A549 (cell line): ENCODE data around the gene NETO2. TPM values are rescaled to one million over a fixed set of nuclear protein-coding genes. Genes with fewer than 3 reads are reported as not detected.

Source experiments
- ATAC-seq, 2 experiments: fragments of 200-7000 bp in 1 of 2; fragments of >200 bp in 1 of 2; cut with Nextera tagmentation in 1 of 2; cut with Tn5 transposase in 1 of 2; 3 replicates each; pipeline versions ENCODE4 v1.8.0 to v1.9.1; 2018 to 2020; ENCODE audit warnings: mild to moderate bottlenecking in 1 of 2, moderate library complexity in 1 of 2
- CTCF ChIA-PET: fragments of 300-600 bp; sonication (Branson Sonifier 250); formaldehyde crosslinking; extraction: SDS; loops from one replicate; lab custom pipeline; 2021; ENCODE audit warnings: antibody characterized with exemption, inconsistent platforms; lab: Yijun Ruan, JAX
- POLR2A ChIA-PET: fragments of 350-600 bp; formaldehyde crosslinking; extraction: SDS; loops from one replicate; lab custom pipeline; 2021; ENCODE audit warnings: antibody characterized with exemption, inconsistent platforms; lab: Yijun Ruan, JAX
- DNase-seq, 2 experiments: peaks; one replicate each; pipeline versions ENCODE4 v3.0.0 to v3.0.0-alpha.2; 2011 to 2016; ENCODE audit warnings: low read depth in 1 of 2, low spot score in 1 of 2
- FAIRE-seq: peaks from 2 replicates; lab custom pipeline; 2011; peaks lifted over from hg19 to GRCh38; lab: Jason Lieb, UNC
- H3K27ac ChIP-seq, 2 experiments: fragments of >200 bp; sonication (Bioruptor Twin); formaldehyde crosslinking; 3 replicates each; pipeline ENCODE4 v1.5.1; 2016 to 2017
- H3K4me1 ChIP-seq: fragments of >200 bp; sonication (Bioruptor Twin); formaldehyde crosslinking; 3 replicates; pipeline ENCODE4 v1.6.1; 2016
- H3K4me2 ChIP-seq: fragments of >200 bp; sonication (Bioruptor Twin); formaldehyde crosslinking; 3 replicates; pipeline ENCODE4 v1.6.1; 2016
- H3K4me3 ChIP-seq: fragments of >200 bp; sonication (Bioruptor Twin); formaldehyde crosslinking; 3 replicates; pipeline ENCODE4 v1.5.1; 2016
- H3K9me3 ChIP-seq: fragments of >200 bp; sonication (Bioruptor Twin); formaldehyde crosslinking; 3 replicates; pipeline ENCODE4 v1.6.1; 2016
- CBX8 ChIP-seq: fragments of 200-600 bp; sonication (generic); IDR thresholded peaks from 2 replicates; pipeline ENCODE4 v1.6.1; 2016
- CHD2 ChIP-seq: fragments of 150-350 bp; IDR thresholded peaks from 2 replicates; pipeline ENCODE4 v1.6.1; 2014; ENCODE audit warnings: low read length; ENCODE audit not compliant: partially characterized antibody
- CHD4 ChIP-seq: fragments of 200-600 bp; sonication (generic); IDR thresholded peaks from 2 replicates; pipeline ENCODE4 v1.6.1; 2016; ENCODE audit warnings: antibody characterized with exemption, mild to moderate bottlenecking, borderline replicate concordance
- EHMT2 ChIP-seq: fragments of 200-600 bp; sonication (generic); IDR thresholded peaks from 2 replicates; pipeline ENCODE4 v1.6.1; 2016; ENCODE audit warnings: antibody characterized with exemption, low read depth, mild to moderate bottlenecking, moderate library complexity
- GATA3 ChIP-seq: IDR thresholded peaks from 2 replicates; pipeline ENCODE4 v1.6.1; 2012; ENCODE audit warnings: borderline replicate concordance
- HDAC2 ChIP-seq: fragments of 200-600 bp; sonication (generic); IDR thresholded peaks from 2 replicates; pipeline ENCODE4 v1.6.1; 2016
- HEYL ChIP-seq: fragments of 250-450 bp; sonication (Bioruptor Pico); IDR thresholded peaks from 2 replicates; pipeline ENCODE4 v1.8.0; 2021; ENCODE audit warnings: mild to moderate bottlenecking, moderate library complexity
- HOXA7 ChIP-seq: fragments of 250-450 bp; sonication (Bioruptor Pico); IDR thresholded peaks from 2 replicates; pipeline ENCODE4 v1.5.0; 2020; ENCODE audit warnings: mild to moderate bottlenecking, moderate library complexity
- HOXB13 ChIP-seq: fragments of 250-450 bp; sonication (Bioruptor Pico); IDR thresholded peaks from 2 replicates; pipeline ENCODE4 v1.5.0; 2020; ENCODE audit warnings: low read depth, mild to moderate bottlenecking, moderate library complexity
- HOXB5 ChIP-seq: fragments of 250-450 bp; sonication (Bioruptor Pico); IDR thresholded peaks from 2 replicates; pipeline ENCODE4 v1.5.0; 2020; ENCODE audit warnings: mild to moderate bottlenecking, moderate library complexity
- JUN ChIP-seq, 2 experiments: fragments of >200 bp; sonication (Bioruptor Twin); formaldehyde crosslinking; IDR thresholded peaks; 2 replicates in 1 of 2; 3 replicates in 1 of 2; pipeline ENCODE4 v1.6.1; 2016 to 2017
- JUNB ChIP-seq: fragments of >200 bp; sonication (Bioruptor Twin); formaldehyde crosslinking; IDR thresholded peaks from 2 replicates; pipeline ENCODE4 v1.6.1; 2016
- KDM1A ChIP-seq: fragments of 200-600 bp; sonication (generic); IDR thresholded peaks from 2 replicates; pipeline ENCODE4 v1.6.1; 2016; ENCODE audit warnings: low read depth, mild to moderate bottlenecking
- MYC ChIP-seq: IDR thresholded peaks from 2 replicates; pipeline ENCODE4 v1.6.1; 2012; ENCODE audit warnings: mild to moderate bottlenecking, inconsistent platforms, low read length, improper control_type of control experiment, borderline replicate concordance
- NFE2L2 ChIP-seq: fragments of 150-350 bp; conservative IDR thresholded peaks from 2 replicates; pipeline ENCODE4 v1.6.1; 2014; ENCODE audit warnings: low read length
- NPAS2 ChIP-seq: fragments of 250-450 bp; sonication (Bioruptor Pico); IDR thresholded peaks from 2 replicates; pipeline ENCODE4 v1.8.0; 2022; ENCODE audit warnings: mild to moderate bottlenecking, moderate library complexity, borderline replicate concordance
- NR3C1 ChIP-seq: fragments of >200 bp; sonication (Bioruptor Twin); formaldehyde crosslinking; IDR thresholded peaks from 3 replicates; pipeline ENCODE4 v1.6.1; 2017
- POLR2A ChIP-seq: IDR thresholded peaks from 2 replicates; pipeline ENCODE4 v1.6.1; 2012; ENCODE audit warnings: mild to moderate bottlenecking, low read length
- RARB ChIP-seq: fragments of 250-450 bp; sonication (Bioruptor Pico); IDR thresholded peaks from 2 replicates; pipeline ENCODE4 v1.8.0; 2021; ENCODE audit warnings: mild to moderate bottlenecking, moderate library complexity
- SMC3 ChIP-seq: fragments of >200 bp; sonication (Bioruptor Twin); formaldehyde crosslinking; IDR thresholded peaks from 3 replicates; pipeline ENCODE4 v1.6.1; 2018; ENCODE audit warnings: inconsistent platforms
- SREBF2 ChIP-seq: fragments of 450-650 bp; IDR thresholded peaks from 2 replicates; pipeline ENCODE4 v1.6.1; 2014; ENCODE audit warnings: mild to moderate bottlenecking, moderate library complexity
- TP53 ChIP-seq: fragments of 250-450 bp; sonication (Bioruptor Pico); IDR thresholded peaks from 2 replicates; pipeline ENCODE4 v1.5.0; 2021; ENCODE audit warnings: mild to moderate bottlenecking, moderate library complexity
- ZC3H11A ChIP-seq: fragments of 450-650 bp; IDR thresholded peaks from 2 replicates; pipeline ENCODE4 v1.6.1; 2014; ENCODE audit warnings: antibody characterized with exemption, mild to moderate bottlenecking
- ZFP36 ChIP-seq: fragments of 450-650 bp; IDR thresholded peaks from 2 replicates; pipeline ENCODE4 v1.6.1; 2014; ENCODE audit warnings: borderline replicate concordance; ENCODE audit not compliant: partially characterized antibody
- ZNF302 ChIP-seq: fragments of 250-450 bp; sonication (Bioruptor Pico); IDR thresholded peaks from 2 replicates; pipeline ENCODE4 v1.9.0; 2021; ENCODE audit warnings: inconsistent platforms, mild to moderate bottlenecking, moderate library complexity
- ZSCAN20 ChIP-seq: fragments of 250-450 bp; sonication (Bioruptor Pico); IDR thresholded peaks from 2 replicates; pipeline ENCODE4 v1.8.0; 2022; ENCODE audit warnings: mild to moderate bottlenecking, moderate library complexity
- WGBS: methylation state at CpG from one replicate; pipeline ENCODE4 v1.1.6; 2017; ENCODE audit errors: missing lambda C conversion rate; 5-methylcytosine and 5-hydroxymethylcytosine counted together
- polyA plus RNA-seq, 4 experiments: library from polyadenylated mRNA; depleted of rRNA in 3 of 4; stranded (reverse); fragments of >200 nt; fragmentation: RNase III in 1 of 4; extraction: RNeasy Plus Mini Kit Qiagen cat#74134 plus additional on column Dnase treatment in 1 of 4; gene quantifications; 2 replicates in 3 of 4; 3 replicates in 1 of 4; pipeline ENCODE4 v1.2.3, GENCODE V29; 2011 to 2017
- TF ChIP-seq, protein P1 (sequence below): IDR thresholded peaks from 2 replicates; pipeline ENCODE4 v1.6.1; 2012
- TF ChIP-seq, protein P2 (sequence below): fragments of >200 bp; sonication (Bioruptor Twin); formaldehyde crosslinking; IDR thresholded peaks from 3 replicates; pipeline ENCODE4 v1.6.1; 2016
- TF ChIP-seq, protein P3 (sequence below): IDR thresholded peaks from 2 replicates; pipeline ENCODE4 v1.6.1; 2012
- TF ChIP-seq, protein P4 (sequence below): IDR thresholded peaks from 2 replicates; pipeline ENCODE4 v1.6.1; 2012; ENCODE audit warnings: low read depth, borderline replicate concordance
- TF ChIP-seq, protein P5 (sequence below): fragments of 150-350 bp; IDR thresholded peaks from 2 replicates; pipeline ENCODE4 v1.6.1; 2014; ENCODE audit warnings: low read depth, mild to moderate bottlenecking, low read length

Gene NETO2
- polyA plus RNA-seq, 2 of the 4 experiments (the other 2 are of a cell fraction), result 65.2 to 139 TPM

DNA sequence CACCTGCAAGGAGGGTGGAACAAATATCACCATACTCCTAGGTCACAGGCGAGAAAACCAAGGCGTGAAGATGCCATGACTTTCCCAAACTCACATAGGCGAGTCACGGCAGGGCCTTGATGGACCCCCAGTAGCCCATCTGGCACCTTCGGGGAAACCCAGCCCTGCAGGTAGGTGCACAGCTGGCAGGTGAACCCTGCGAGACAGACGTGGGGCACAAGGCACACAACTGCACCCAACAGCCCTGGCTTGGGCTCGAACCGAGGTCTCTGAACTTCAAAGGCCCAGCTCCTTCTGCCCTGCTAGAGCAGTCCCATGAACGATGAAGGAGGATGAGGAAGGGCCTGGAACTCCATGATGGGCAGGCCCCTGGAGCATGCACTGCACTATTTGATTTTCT, 92.7 kb downstream of the NETO2 start:
- FAIRE-seq (no peak), DNase-seq (no peak), ATAC-seq (no peak)
- H3K27ac ChIP-seq, result no peak overlapping the region
- CTCF ChIA-PET, result interaction anchor here (0.6 to 2.0 kb wide), 5 partner anchors 13 to 1114 kb away, joined by 3 to 16 read pairs (median 4); no protein-coding TSS in a partner anchor
- WGBS, result 89% methylated on average over 10 of the region's 10 CpGs
- H3K9me3 ChIP-seq, result no peaks in the 10 kb centered on the region
- H3K4me2 ChIP-seq, result no peak overlapping the region
- no peak for TF ChIP-seq GATA3
- no peak for TF ChIP-seq ZSCAN20 (CRISPR knock-in tag)
- no peak for TF ChIP-seq TP53 (CRISPR knock-in tag)
- TF ChIP-seq KDM1A, result no peak
- no peak for TF ChIP-seq HEYL (CRISPR knock-in tag)
- TF ChIP-seq ZFP36, result no peak
- TF ChIP-seq NFE2L2, result no peak
- no peak for TF ChIP-seq NPAS2 (CRISPR knock-in tag)
- TF ChIP-seq, protein P1, sequence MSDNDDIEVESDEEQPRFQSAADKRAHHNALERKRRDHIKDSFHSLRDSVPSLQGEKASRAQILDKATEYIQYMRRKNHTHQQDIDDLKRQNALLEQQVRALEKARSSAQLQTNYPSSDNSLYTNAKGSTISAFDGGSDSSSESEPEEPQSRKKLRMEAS, result no peak
- TF ChIP-seq, protein P2, sequence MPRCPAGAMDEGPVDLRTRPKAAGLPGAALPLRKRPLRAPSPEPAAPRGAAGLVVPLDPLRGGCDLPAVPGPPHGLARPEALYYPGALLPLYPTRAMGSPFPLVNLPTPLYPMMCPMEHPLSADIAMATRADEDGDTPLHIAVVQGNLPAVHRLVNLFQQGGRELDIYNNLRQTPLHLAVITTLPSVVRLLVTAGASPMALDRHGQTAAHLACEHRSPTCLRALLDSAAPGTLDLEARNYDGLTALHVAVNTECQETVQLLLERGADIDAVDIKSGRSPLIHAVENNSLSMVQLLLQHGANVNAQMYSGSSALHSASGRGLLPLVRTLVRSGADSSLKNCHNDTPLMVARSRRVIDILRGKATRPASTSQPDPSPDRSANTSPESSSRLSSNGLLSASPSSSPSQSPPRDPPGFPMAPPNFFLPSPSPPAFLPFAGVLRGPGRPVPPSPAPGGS, result no peak
- TF ChIP-seq, protein P3, sequence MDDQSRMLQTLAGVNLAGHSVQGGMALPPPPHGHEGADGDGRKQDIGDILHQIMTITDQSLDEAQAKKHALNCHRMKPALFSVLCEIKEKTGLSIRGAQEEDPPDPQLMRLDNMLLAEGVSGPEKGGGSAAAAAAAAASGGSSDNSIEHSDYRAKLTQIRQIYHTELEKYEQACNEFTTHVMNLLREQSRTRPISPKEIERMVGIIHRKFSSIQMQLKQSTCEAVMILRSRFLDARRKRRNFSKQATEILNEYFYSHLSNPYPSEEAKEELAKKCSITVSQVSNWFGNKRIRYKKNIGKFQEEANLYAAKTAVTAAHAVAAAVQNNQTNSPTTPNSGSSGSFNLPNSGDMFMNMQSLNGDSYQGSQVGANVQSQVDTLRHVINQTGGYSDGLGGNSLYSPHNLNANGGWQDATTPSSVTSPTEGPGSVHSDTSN, result no peak
- TF ChIP-seq HOXB13, result no peak
- TF ChIP-seq, all 56 proteins: peak for 0
- Histone ChIP-seq H3K4me3 (no peak overlapping the region), H3K4me1 (no peaks in the 10 kb centered on the region)
- POLR2A ChIA-PET, result no interaction called here

DNA sequence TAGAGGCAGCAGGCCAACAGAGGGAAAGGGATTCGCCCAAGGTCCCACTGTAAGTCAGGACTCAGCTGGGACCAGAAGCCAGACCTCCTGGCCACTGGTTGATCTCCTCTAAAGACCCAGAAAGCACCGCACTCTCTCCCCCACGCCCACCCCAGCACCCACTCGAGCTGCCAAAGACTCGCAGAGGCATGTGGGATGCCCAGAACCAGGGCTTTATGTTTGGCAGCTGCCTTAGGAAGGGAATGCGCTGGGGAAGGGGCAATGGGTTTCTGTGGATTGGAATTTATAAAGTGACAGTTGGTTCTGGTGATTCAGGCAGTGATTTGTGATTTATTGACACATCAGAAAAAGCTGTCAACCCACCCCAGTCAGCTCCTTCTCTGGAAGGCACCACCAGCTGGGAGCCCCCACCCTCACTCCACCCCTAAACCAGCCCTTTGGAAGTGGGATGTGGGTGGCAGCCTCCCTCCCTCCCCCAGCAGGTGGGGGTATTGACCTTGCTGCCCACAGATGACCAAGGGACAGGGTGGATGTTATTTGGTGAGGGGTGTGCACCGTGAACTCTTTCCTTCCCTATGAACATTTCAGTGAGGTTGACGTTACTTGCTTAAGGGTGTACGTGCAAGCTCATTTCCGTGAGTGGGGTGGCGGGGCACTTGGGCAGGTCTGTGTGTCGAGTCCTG, 93.7 kb downstream of the NETO2 start:
- H3K27ac ChIP-seq, result no peak overlapping the region
- H3K4me2 ChIP-seq, result no peak overlapping the region
- no peak for FAIRE-seq
- no peak for ATAC-seq
- no peaks in the 10 kb centered on the region for H3K9me3 ChIP-seq
- no peaks in the 10 kb centered on the region for H3K4me1 ChIP-seq
- no peak for DNase-seq
- no peak overlapping the region for H3K4me3 ChIP-seq
- POLR2A ChIA-PET, result no interaction called here
- no peak for TF ChIP-seq HOXB5 (CRISPR knock-in tag)
- TF ChIP-seq NR3C1, result no peak
- no peak for TF ChIP-seq CBX8
- 66% methylated on average over 12 of the region's 12 CpGs for WGBS
- CTCF ChIA-PET, result interaction anchor here (0.8 to 2.0 kb wide), 4 partner anchors 12 to 1115 kb away, joined by 3 to 16 read pairs (median 4); no protein-coding TSS in a partner anchor

DNA sequence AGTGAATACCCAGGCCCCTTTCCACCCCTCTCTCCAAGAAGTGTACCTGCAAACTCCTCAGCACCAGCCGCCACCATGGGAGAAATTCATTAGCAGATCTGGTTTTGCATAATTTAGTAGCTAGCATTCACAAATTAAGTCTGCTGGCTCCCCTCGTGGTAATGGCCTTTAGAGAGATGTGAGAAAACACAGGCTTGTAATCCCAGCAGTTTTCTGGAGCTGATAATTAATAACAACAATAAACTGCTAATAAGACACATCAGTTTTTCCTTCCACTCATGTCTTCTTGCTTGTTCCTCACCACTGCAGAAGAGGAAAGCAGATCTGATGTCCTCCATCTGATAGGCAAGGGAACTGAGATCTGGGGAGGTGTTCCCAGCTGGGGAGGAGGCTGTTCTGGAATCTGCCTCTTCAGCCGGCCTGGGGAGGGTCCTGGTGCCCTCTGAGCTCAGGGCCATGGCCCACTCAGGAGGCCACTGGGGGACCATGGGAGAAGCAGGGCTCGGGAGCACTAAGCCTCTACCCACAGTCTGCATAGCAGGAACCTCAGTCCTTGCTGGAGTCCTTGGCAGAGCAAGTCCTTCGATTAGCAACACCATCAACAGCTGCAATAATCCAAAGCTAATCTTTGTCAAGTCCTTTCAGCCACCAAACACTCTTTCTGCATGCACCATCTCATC, 96.1 kb downstream of the NETO2 start:
- FAIRE-seq (no peak), ATAC-seq (no peak), DNase-seq (no peak)
- POLR2A ChIA-PET, result no interaction called here
- no peaks in the 10 kb centered on the region for H3K9me3 ChIP-seq
- no peak overlapping the region for H3K27ac ChIP-seq
- no peak overlapping the region for H3K4me3 ChIP-seq
- H3K4me1 ChIP-seq, result no peaks in the 10 kb centered on the region
- H3K4me2 ChIP-seq, result no peak overlapping the region
- TF ChIP-seq CHD2 (no peak), SREBF2 (no peak), MYC (no peak), ZC3H11A (no peak), JUNB (no peak), NFE2L2 (no peak), HDAC2 (no peak), JUN (IDR thresholded peaks at IDR 0.05) (no peak), RARB (CRISPR knock-in tag) (no peak), POLR2A (no peak), CHD4 (no peak), SMC3 (no peak), ZFP36 (no peak), NR3C1 (no peak), TP53 (CRISPR knock-in tag) (no peak), ZNF302 (CRISPR knock-in tag) (no peak), EHMT2 (no peak), HOXA7 (no peak)
- TF ChIP-seq, protein P4, sequence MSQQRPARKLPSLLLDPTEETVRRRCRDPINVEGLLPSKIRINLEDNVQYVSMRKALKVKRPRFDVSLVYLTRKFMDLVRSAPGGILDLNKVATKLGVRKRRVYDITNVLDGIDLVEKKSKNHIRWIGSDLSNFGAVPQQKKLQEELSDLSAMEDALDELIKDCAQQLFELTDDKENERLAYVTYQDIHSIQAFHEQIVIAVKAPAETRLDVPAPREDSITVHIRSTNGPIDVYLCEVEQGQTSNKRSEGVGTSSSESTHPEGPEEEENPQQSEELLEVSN, result no peak
- TF ChIP-seq, protein P5, sequence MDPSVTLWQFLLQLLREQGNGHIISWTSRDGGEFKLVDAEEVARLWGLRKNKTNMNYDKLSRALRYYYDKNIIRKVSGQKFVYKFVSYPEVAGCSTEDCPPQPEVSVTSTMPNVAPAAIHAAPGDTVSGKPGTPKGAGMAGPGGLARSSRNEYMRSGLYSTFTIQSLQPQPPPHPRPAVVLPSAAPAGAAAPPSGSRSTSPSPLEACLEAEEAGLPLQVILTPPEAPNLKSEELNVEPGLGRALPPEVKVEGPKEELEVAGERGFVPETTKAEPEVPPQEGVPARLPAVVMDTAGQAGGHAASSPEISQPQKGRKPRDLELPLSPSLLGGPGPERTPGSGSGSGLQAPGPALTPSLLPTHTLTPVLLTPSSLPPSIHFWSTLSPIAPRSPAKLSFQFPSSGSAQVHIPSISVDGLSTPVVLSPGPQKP, result no peak
- WGBS, result 31% methylated on average over 5 of the region's 5 CpGs
- CTCF ChIA-PET, result interaction anchor here (0.6 to 3.2 kb wide), 6 partner anchors 9 to 106 kb away, joined by 3 to 26 read pairs (median 4); partner anchors contain the start of gene NETO2
